Activated CD4-positive, alpha-beta T cell treated with anti-CD3 and anti-CD28 coated beads, Interleukin-2, Interleukin-6, amounts not matched to agents 100 ng/mL and 50 ng/mL, durations not matched to agents 16 hours and 8 hours (primary cell): ENCODE results near the gene ULK2.
"Not testable (repeated sequence)": the region's sequence is repeated elsewhere in the genome, so short reads cannot be mapped to it uniquely, and the experiment has no call there.

ENCODE experiments used
- DNase-seq: peaks from one replicate; pipeline ENCODE4 v3.0.0-alpha.2; 2020

The ULK2 gene

DNA sequence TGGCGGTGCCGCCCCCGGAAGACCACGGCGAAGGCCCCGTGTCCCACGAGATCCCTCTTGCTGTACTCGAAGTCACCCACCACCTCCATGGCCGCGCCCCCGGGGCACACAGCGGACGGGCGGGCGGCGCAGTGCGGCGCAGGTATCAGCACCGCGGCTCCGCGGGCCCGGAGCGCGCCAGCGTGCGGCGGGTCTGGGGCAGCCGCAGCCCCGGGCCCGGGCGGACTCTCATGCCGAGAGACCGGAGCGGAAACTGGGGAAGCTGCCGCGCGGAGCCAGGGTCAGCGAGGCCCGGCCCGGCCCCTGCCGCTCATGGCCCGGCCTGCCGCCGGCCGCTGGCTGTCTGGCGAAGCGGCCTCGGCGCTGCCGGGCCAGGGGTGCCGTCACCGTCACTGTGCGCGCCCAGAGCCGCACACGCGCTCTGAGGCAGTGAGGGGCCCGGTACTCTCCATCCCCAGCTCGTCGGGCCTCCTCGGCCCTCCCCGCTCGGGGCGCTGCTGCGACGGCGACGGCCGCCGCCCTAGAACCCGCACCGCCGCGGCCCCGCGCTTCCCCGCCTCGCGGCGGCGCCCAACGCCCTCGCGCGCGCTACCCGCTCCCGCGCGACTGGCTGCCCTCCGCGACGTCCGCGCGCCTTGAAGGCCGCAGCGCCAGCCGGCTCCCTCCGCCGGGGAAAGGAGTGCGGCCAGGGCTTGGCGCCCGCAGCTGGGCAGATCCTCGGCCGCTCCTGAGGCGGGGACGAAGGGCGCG lies at the start of gene ULK2:
Gene ULK2 (minus strand): TSS at position 608 of the 750 bp plus-strand sequence. CDS start 519 bp downstream, at position 89.
- peak; percentile 54 for DNase-seq

- DNase-seq = no peak
These were observed 47.7 kb upstream of the ULK2 start for GRCh38 chr17:19915245-19915978.

DNA sequence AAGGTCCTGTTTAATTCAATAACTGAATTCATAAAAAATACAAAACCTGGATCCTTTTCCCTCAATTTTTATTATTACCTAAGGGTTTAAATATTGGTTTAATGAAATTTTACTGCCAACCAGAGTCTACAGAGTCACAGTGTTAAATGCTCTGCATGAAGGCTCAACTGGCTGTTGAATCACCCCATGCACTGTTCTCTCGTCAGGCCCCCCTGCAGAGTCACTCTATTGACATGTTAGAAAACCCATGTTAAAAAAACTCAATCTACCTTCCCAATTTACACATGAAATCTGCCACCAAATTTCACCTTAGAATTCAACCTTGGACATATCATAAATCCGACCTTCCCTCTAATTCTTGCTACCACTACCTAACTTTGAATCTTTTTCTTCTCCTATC lies 43.3 kb upstream of the ULK2 start:
- no peak for DNase-seq

- DNase-seq = no peak
These were observed 41.4 kb upstream of the ULK2 start for GRCh38 chr17:19909139-19909538.

GRCh38 chr17:19905502-19905901 lies 37.8 kb upstream of the ULK2 start:
- no peak for DNase-seq

GRCh38 chr17:19904924-19905323 lies 37.2 kb upstream of the ULK2 start:
- DNase-seq = no peak

DNA sequence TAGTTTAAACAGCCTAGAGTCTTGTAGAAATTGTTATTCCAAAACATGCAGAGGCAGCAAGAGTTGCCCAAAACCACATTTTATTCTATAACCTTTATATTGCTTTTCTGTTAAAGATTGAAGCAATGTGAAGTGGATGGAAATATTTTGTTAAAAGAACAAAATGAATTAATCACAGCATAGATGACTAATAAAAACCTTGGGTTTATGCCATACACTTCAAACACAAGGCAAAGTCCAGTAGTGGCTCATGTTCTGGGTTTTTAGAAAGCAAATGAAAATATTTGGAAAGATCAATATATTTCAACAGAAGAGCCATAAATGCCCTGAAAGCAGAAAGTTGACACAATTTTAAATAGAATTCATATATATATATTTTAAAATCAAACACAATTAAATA lies 36.7 kb upstream of the ULK2 start:
- no peak for DNase-seq

GRCh38 chr17:19900809-19901208 lies 33.1 kb upstream of the ULK2 start:
- no peak for DNase-seq

DNA sequence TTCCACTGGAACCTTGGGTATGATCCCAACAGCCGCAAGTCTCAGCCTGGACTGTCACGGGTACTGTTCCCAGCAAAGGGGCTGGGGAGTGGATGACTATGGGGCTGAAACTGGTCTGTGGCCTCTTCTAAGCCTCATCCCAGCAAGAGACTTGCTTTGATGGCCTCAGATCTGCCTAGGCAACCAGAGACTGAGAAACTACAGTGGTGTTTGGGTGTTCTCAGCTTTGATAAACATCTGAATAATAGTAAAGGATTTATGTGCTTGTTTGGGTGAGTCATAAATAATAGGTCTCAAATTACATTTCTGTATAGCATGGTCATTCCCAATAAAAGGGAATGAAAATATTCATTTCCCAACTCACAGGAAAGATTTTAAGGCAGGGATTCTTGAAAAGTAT lies 30.2 kb upstream of the ULK2 start:
- no peak for DNase-seq

DNA sequence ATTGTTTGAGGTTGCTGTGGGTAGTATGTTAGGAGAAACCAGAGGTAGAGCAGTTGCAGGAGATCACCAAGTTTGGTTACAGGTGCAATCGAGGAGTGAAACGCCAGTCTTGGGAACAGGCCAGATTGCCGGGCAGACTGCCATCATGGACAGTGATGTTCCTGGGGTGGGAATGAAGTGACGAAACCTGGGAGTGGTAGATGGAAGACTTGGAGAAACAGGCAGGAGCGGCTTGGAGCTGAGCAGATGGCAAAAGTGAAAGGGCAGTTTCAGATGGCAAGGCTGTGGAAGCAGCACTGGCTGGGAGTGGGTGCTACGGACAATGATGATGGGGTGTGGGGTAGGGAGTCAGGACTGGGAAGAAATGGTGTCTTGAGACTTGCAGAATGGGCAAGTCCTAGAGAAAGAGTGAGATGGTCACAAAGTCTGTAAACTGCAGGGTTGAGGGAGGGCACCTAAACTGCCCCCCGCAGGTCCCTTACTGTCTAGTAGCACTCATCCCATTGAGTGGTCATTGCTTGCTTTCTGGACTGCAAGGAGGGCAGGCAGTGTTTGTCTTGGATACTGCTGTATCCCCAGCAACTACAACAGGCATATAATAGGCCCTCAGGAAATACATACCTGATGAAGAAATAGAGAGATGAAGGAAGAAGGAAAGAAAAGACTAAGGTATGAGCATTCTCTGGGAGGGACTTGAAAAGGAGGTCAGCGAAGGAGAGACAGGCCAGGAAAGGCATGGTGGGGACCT lies 29.5 kb upstream of the ULK2 start:
- no peak for DNase-seq

- DNase-seq = no peak
These were observed 28.9 kb upstream of the ULK2 start for GRCh38 chr17:19896679-19897078.

- not testable (repeated sequence) for DNase-seq
These were observed 22.8 kb upstream of the ULK2 start for GRCh38 chr17:19890554-19890953.

- DNase-seq = not testable (repeated sequence)
These were observed 22.3 kb upstream of the ULK2 start for GRCh38 chr17:19890001-19890400.

- no peak for DNase-seq
These were observed 18.4 kb upstream of the ULK2 start for GRCh38 chr17:19886116-19886515.

DNA sequence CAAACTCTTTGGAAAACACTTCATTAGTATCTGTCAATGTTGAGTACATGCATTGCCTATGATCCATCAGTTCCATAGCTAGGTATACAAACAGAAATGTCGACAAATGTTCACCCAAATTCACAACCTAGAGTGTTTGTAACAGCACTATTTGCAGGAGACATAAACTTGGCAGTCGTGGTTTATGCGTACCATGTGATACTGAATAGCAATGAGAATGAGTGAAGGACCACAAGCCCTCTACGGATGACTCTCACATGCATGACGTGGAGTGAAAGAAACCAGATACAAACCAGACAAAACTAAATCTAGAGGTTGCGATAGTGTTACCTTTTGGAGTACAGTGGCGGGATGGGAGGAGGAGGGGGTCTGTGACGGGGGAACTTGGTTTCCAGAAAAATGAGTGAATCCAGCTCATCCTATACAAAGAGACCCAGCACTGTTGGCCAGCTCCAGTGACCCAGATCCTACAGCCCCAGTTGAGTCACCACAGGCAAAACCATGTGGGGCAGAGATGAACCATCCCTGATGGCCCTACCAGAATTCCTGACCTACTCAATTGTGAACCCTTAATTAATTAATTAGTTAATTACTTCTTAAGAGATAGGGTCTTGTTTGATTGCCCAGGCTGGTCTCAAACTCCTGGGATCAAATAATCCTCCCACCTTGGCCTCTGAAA lies 15.9 kb upstream of the ULK2 start:
- peak; percentile 31 for DNase-seq

DNA sequence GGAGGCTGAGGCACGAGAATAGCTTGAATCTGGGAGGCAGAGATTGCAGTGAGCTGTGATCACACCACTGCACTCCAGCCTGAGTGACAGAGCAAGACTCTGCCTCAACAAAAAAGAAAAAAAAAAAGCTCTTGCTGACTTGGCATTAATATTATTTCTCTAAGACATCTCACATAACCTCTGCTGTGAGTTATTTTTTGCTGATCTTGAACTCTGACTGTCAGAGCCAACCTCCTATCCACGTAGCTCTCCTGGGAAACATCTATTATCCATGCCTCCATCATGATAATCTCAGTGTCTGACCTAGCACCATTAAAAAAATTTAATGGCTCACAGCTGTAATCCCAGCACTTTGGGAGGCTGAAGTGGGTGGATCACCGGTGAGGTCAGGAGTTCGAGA lies 12.7 kb upstream of the ULK2 start:
- no peak for DNase-seq

DNA sequence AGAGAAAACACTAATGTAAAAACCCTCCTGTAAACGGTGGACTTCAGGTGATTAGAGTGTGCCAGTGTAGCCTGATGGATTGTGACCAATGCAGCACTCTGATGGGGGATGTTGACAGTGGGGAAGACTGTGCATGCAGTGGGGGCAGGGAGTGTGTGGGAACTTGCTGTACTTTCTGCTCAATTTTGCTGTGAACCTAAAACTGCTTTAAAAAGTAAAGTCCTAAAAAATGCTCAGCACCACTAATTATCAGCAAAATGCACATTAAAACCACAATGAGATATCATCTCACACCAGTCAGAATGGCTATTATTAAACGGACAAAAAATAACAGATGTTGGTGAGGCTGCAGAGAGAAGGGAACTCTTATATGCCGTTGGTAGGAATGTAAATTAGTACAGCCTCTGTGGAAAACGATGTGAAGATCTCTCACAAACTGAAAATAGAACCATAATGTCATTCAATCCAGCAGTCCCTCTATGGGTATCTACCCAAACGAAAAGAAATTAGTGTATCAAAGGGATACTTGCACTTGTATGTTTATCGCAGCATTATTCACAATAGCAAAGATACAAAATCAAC lies 9.7 kb upstream of the ULK2 start:
- no peak for DNase-seq

GRCh38 chr17:19876529-19877161 lies 8.9 kb upstream of the ULK2 start:
- peak; percentile 52 for DNase-seq

DNA sequence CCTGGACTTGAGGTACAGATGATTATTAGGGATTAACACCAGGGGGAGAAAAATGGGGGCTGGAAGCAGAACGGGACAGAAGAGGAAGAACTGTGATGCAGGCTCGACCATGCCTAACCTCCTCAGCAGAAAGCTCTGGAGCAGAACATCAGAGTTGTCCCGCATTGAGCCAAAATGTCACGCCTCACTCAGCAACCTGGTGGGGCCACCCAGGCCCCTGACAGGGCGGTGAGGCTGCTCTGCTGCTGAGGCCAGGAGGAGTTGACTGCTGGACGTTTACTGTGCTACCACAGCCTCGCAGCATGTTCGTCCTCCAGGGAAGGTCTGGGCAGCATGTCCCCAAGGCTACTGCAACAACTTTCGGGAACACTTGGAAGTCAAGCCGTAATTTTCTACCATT lies 6.5 kb upstream of the ULK2 start:
- DNase-seq = no peak

DNA sequence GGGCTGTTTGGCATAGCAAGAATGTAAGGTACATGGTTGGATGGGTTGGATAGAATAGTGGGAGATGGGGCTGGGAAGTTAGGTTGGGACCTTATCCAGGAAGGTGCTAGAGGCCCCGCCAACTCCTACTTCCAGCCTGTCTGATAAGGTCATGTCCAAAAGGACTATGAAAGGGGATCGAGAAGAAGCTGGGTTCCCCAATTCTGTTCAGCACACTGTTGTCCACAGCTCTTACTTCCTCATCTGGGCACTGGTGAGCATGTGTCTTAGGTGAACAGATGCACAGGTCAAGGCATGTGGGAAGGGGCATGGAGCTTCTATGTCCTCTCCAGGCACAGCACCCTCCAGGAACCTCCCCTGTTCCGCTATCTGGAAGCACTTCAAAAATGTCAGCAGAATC lies 5.6 kb upstream of the ULK2 start:
- DNase-seq = no peak

DNA sequence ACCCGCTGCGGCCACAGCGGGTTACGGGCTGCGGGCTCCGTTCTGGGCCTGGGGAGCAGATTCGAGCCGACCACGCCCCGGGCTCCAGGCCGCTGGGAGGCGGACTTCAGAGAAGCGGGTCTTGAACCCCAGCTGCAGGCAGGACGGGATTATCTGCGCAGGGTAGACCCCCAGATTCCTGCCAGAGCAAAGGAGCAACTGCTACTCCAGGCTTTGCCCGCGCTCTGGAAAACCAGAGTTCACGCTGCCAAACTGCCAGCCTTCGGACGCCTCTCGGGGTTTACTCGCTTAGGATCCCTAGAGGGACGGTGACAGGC lies 301 bp upstream of the ULK2 start:
- no peak for DNase-seq

- DNase-seq = peak; percentile 58
These were observed 732 bp downstream of the ULK2 start for GRCh38 chr17:19867079-19867328.

DNA sequence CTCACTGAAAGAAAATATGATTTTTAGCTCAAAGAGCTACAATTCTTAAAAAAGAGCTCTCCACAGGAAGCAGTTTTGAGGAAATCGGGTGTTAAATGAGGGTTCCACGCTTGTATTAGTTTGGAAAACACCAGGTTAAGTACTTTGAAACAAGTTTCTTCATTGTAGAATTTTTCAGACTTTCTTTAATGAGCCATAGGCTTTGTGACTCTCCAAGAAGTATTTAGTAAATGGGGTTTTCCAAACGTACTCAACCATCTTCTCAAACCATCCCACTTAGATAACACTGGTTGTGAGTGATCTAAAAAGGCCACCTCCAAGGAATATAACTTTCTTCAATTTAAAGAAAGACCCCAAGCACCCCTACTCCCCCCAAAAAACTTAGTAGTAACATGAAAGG lies 2.7 kb downstream of the ULK2 start:
- DNase-seq = no peak
